Kasumi-1 (cell line): ENCODE measurements around the gene MTG2.

Experiments used
- DNase-seq, 2 experiments: peaks; one replicate each; lab custom pipeline; 2025; lab: John Stamatoyannopoulos, UW

The MTG2 gene

GRCh38 chr20:62183426-62184142, 756 bp downstream of the MTG2 start:
- peak in 1 of 2 experiments; percentile 26 for DNase-seq

GRCh38 chr20:62186096-62186426, 3.2 kb downstream of the MTG2 start:
- no peak for DNase-seq

GRCh38 chr20:62186887-62187866, 4.3 kb downstream of the MTG2 start:
- DNase-seq = peak in 1 of 2 experiments; percentile 24

GRCh38 chr20:62190639-62191411, 8.0 kb downstream of the MTG2 start:
- no peak for DNase-seq

DNA sequence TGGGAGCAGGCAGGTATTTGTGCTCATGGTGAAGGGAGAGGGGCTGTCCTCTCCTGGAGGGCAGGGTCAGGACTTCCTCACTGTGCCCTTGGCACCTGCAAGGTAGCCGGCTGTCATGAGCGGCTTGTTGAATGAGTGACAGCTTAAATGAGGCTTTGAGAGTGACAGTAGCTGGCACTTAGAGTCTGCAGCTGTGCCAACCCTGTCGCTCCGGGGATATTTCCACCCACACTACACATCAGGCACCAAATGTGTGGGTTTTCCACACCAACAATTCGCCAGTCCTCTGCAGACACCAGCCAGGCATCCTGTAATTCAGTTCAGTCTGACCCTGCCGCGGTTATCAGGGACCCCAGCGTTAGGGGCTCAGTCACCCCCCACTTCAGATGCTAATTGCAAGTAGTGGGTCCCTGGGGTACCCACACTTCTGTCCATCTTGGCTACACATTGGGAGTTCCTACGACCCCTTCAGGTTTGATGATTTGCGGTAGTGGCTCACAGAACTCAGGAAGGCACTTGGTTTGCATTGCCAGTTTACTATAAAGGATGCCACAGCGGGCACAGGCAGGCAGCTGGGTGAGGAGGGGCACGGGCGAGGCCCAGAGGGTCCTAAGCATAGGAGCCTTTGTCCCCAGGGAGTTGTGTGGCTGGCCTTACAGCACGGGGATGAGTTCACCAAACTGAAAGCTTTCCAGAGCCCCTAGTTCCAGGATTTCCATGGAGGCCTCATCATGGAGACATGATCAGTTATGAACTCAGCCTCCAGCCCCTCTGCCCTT, 9.1 kb downstream of the MTG2 start:
- no peak for DNase-seq

GRCh38 chr20:62192635-62193034, 9.8 kb downstream of the MTG2 start:
- DNase-seq = no peak

DNA sequence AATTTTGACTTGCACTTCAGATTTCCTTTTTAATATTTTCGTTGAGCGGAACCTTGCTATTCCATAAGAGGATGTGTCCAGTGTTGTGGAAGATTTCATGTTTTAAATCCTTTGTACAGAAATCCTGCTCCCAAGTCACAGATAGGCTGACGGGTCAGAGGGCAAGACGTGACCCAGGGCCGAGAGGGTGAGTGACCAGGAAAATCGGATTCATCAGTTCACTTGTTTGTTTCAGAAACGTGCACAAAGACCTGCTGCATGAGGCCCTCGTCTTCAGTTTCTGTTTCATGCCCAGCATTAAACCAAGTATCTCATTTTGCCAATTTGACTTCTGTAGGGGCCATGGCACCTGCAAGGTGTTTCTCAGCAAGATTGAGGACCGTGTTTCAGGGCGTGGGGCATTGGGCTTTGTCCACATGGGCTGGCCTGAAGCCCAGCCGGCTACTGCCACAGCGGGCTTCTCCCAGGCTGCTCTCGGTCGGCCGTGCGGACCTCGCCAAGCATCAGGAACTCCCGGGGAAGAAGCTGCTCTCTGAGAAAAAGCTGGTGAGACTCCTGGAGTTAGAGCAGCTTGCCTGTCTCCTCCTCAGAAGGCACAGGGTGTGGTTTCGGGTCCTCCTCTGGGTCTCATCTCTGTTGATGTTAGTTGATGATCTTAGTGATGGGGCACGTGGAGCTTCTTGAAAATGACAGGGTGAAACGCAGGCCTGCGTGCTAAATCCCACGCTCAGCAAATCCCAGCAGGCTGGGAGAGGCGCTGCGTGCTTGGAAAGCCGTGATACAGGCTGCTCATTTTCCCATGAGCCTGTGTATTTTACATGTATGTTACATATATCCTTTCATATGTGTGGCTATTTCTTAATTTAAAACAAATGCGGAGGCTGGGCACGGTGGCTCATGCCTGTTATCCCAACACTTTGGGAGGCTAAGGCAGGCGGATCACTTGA, 10.5 kb downstream of the MTG2 start:
- DNase-seq = no peak

- no peak for DNase-seq
Measured at GRCh38 chr20:62195075-62195405, 12.2 kb downstream of the MTG2 start.

- no peak for DNase-seq
Measured at GRCh38 chr20:62195736-62196135, 12.9 kb downstream of the MTG2 start.

GRCh38 chr20:62196286-62196685, 13.5 kb downstream of the MTG2 start:
- DNase-seq = no peak

DNA sequence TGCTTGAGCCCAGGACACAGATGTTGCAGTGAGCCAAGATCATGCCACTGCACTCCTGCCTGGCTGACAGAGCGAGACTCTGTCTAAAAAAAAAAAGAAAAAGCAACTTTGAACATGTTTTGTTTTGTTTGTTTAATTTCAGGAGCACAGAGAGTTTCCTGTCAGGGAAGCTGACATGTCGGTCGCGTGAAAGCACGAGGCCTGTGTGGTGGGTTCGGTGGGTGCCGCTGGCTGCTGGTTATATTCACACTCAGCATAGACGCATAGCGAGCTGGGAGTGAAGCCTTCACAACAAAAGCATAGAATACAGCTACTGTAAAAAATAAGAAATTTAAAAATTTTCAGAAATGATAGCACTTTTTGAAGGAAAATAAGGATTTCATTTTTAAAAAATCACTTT, 14.5 kb downstream of the MTG2 start:
- DNase-seq = no peak

- no peak for DNase-seq
Measured at GRCh38 chr20:62197801-62198200, 15.0 kb downstream of the MTG2 start.

DNA sequence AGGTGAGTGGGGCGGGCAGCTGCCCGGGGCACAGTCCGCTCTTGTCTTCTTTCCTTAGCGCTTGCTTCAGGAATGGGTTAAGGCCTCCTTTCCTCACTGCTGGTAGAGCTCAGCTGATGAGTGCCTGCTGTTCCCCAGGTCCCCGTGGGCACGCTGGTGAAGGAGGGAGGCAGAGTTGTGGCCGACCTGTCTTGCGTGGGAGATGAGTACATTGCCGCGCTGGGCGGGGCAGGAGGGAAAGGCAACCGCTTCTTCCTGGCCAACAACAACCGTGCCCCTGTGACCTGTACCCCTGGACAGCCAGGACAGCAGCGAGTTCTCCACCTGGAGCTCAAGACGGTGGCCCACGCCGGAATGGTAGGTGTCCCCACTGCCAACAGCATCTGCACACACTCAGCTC, 15.7 kb downstream of the MTG2 start:
- no peak for DNase-seq

DNA sequence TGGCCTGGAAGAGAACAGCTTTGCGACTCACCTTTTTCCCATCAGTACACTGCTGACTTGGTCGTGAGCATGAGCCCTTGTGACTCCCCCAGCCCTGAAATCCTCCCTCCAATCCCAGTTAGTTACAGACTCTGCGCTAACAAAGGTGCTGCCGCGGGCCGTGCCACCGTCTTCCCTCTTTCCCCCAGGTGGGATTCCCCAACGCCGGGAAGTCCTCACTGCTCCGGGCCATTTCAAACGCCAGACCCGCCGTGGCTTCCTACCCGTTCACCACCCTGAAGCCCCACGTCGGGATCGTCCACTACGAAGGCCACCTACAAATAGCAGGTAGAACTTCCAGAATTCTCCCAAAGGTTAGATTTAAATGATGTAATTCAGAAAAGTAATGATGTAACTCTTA, 16.1 kb downstream of the MTG2 start:
- no peak for DNase-seq

- DNase-seq = no peak
Measured at GRCh38 chr20:62200491-62201172, 17.8 kb downstream of the MTG2 start.

- peak; percentile 81 to 82 for DNase-seq
Measured at GRCh38 chr20:62201173-62202082, 18.6 kb downstream of the MTG2 start.

- peak; percentile 52 to 66 for DNase-seq
Measured at GRCh38 chr20:62202083-62202395, 19.2 kb downstream of the MTG2 start.

- DNase-seq = no peak
Measured at GRCh38 chr20:62202676-62203377, 20.0 kb downstream of the MTG2 start.
